Spleen (tissue), 7 donors: ENCODE measurements around the gene AVPR1B.

Source experiments
- CTCF ChIP-seq, 11 experiments: fragments of 200-600 bp in 7 of 11; fragments of 450-650 bp in 4 of 11; sonication (generic) in 4 of 11; IDR thresholded peaks in 8 of 11; conservative IDR thresholded peaks in 3 of 11; 1 replicate in 7 of 11; 2 replicates in 4 of 11; pipeline versions ENCODE4 v1.4.0 to v1.8.0; 2016 to 2021; ENCODE audit warnings: antibody characterized with exemption in 11 of 11, inconsistent platforms in 4 of 11, mild to moderate bottlenecking in 1 of 11
- POLR2A ChIP-seq, 3 donors: fragments of 450-650 bp; IDR thresholded peaks; one replicate each; pipeline ENCODE4 v1.5.1; 2017; ENCODE audit warnings: antibody characterized with exemption in 3 of 3, mild to moderate bottlenecking in 1 of 3
- POLR2AphosphoS5 ChIP-seq, 3 donors: sonication (generic); formaldehyde crosslinking; IDR thresholded peaks; one replicate each; pipeline ENCODE4 v1.5.1; 2017; ENCODE audit warnings: antibody characterized with exemption in 3 of 3
- donor health status: DM: no; HTN: no; CAD: no; lungs with moderate emphysema.
- donor health status: DM: no; HTN: no; CAD: no.
- donor health status: DM: no; HTN: no; CAD: no.

DNA sequence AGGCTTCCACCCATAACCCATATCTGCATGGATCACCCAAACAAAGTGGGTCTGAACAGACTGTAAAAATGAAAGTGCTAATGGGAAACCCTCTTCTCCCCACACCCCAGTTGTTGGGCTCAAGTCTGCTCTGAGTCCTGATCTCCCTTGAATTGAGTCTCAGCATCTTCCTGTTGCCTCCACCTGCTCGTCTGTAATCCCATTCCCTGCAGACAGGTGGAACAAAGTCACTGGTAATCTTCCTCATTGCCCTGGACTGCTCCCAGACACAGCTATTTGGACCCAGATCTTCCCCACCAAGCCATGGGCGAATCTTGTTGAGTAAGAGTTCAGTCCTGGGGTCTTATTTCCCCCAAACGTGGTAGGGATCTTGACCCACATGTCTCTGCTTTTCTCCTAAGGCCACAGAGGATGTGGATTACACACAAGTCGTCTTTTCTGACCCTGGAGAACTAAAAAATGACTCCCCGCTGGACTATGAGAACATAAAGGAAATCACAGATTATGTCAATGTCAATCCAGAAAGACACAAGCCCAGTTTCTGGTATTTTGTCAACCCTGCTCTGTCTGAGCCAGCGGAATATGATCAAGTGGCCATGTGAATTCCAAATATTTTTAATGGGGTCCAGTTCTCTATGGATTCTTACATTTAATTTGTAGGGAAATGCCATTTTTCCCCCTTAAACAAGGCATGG, 15.7 kb downstream of the AVPR1B start:
- TF ChIP-seq POLR2A (IDR thresholded peaks at IDR 0.05), result no peak
- no peak for TF ChIP-seq POLR2AphosphoS5 (IDR thresholded peaks at IDR 0.05)
- TF ChIP-seq CTCF (IDR thresholded peaks at IDR 0.05 in 8 of 11, conservative IDR thresholded peaks at IDR 0.05 in 3 of 11), result no peak
